ENCODE measurements around the gene SPAG16. TPM values are rescaled to one million over a fixed set of nuclear protein-coding genes. Genes with fewer than 3 reads are reported as not detected.
"Not testable (repeated sequence)": the region's sequence is repeated elsewhere in the genome, so short reads cannot be mapped to it uniquely, and the experiment has no call there.

SPAG16 gene
- polyA plus RNA-seq, 1 donor, result 53.7 TPM

GRCh38 chr2:213958086-213958485, 673.8 kb downstream of the SPAG16 start:
- Histone ChIP-seq H3K27ac (ENCODE audit: low read length) (no peak overlapping the region), H3K9me3 (ENCODE audit: control insufficient read depth, low read depth, low read length) (peaks cover 6% of the 10 kb centered on the region), H3K27me3 (ENCODE audit: control insufficient read depth, insufficient read depth, low read length) (no peaks in the 10 kb centered on the region), H3K36me3 (ENCODE audit: control insufficient read depth, insufficient read depth, low read length) (no peaks in the 10 kb centered on the region), H3K4me3 (ENCODE audit: low read length) (no peak overlapping the region), H3K4me1 (ENCODE audit: control insufficient read depth, insufficient read depth, low read length) (no peaks in the 10 kb centered on the region)
- no CpG with 5 or more reads among the region's 2 CpGs for WGBS (ENCODE audit: insufficient coverage, low lambda C conversion rate)
- no peak for DNase-seq

GRCh38 chr2:213959589-213959988, 675.3 kb downstream of the SPAG16 start:
- Histone ChIP-seq H3K9me3 (ENCODE audit: control insufficient read depth, low read depth, low read length) (peaks cover 6% of the 10 kb centered on the region), H3K36me3 (ENCODE audit: control insufficient read depth, insufficient read depth, low read length) (no peaks in the 10 kb centered on the region), H3K4me3 (ENCODE audit: low read length) (no peak overlapping the region), H3K4me1 (ENCODE audit: control insufficient read depth, insufficient read depth, low read length) (no peaks in the 10 kb centered on the region), H3K27ac (ENCODE audit: low read length) (no peak overlapping the region), H3K27me3 (ENCODE audit: control insufficient read depth, insufficient read depth, low read length) (no peaks in the 10 kb centered on the region)
- WGBS (ENCODE audit: insufficient coverage, low lambda C conversion rate), result no CpG with 5 or more reads among the region's 1 CpG
- DNase-seq, result no peak

- no peaks in the 10 kb centered on the region for H3K27me3 ChIP-seq (ENCODE audit: control insufficient read depth, insufficient read depth, low read length)
- no peak overlapping the region for H3K4me3 ChIP-seq (ENCODE audit: low read length)
- no peaks in the 10 kb centered on the region for H3K36me3 ChIP-seq (ENCODE audit: control insufficient read depth, insufficient read depth, low read length)
- no peak for DNase-seq
- no peak overlapping the region for H3K27ac ChIP-seq (ENCODE audit: low read length)
- H3K4me1 ChIP-seq (ENCODE audit: control insufficient read depth, insufficient read depth, low read length), result no peaks in the 10 kb centered on the region
- no peaks in the 10 kb centered on the region for H3K9me3 ChIP-seq (ENCODE audit: control insufficient read depth, low read depth, low read length)
These were observed 687.3 kb downstream of the SPAG16 start for GRCh38 chr2:213971536-213971935.

GRCh38 chr2:213980883-213981282, 696.6 kb downstream of the SPAG16 start:
- H3K36me3 ChIP-seq (ENCODE audit: control insufficient read depth, insufficient read depth, low read length), result no peaks in the 10 kb centered on the region
- DNase-seq, result no peak
- H3K27me3 ChIP-seq (ENCODE audit: control insufficient read depth, insufficient read depth, low read length), result no peaks in the 10 kb centered on the region
- H3K4me1 ChIP-seq (ENCODE audit: control insufficient read depth, insufficient read depth, low read length), result no peaks in the 10 kb centered on the region
- no peak overlapping the region for H3K27ac ChIP-seq (ENCODE audit: low read length)
- no peak overlapping the region for H3K4me3 ChIP-seq (ENCODE audit: low read length)
- no peaks in the 10 kb centered on the region for H3K9me3 ChIP-seq (ENCODE audit: control insufficient read depth, low read depth, low read length)
- WGBS (ENCODE audit: insufficient coverage, low lambda C conversion rate), result no CpG with 5 or more reads among the region's 3 CpGs

GRCh38 chr2:213989207-213989606, 704.9 kb downstream of the SPAG16 start:
- WGBS (ENCODE audit: insufficient coverage, low lambda C conversion rate), result 89% methylated on average over 3 of the region's 3 CpGs
- DNase-seq, result no peak
- Histone ChIP-seq H3K9me3 (ENCODE audit: control insufficient read depth, low read depth, low read length) (no peaks in the 10 kb centered on the region), H3K27me3 (ENCODE audit: control insufficient read depth, insufficient read depth, low read length) (no peaks in the 10 kb centered on the region), H3K4me3 (ENCODE audit: low read length) (no peak overlapping the region), H3K27ac (ENCODE audit: low read length) (no peak overlapping the region), H3K4me1 (ENCODE audit: control insufficient read depth, insufficient read depth, low read length) (no peaks in the 10 kb centered on the region), H3K36me3 (ENCODE audit: control insufficient read depth, insufficient read depth, low read length) (no peaks in the 10 kb centered on the region)

- Histone ChIP-seq H3K4me1 (ENCODE audit: control insufficient read depth, insufficient read depth, low read length) (no peaks in the 10 kb centered on the region), H3K9me3 (ENCODE audit: control insufficient read depth, low read depth, low read length) (no peaks in the 10 kb centered on the region), H3K4me3 (ENCODE audit: low read length) (no peak overlapping the region), H3K27me3 (ENCODE audit: control insufficient read depth, insufficient read depth, low read length) (no peaks in the 10 kb centered on the region), H3K36me3 (ENCODE audit: control insufficient read depth, insufficient read depth, low read length) (no peaks in the 10 kb centered on the region), H3K27ac (ENCODE audit: low read length) (no peak overlapping the region)
- DNase-seq, result no peak
- WGBS (ENCODE audit: insufficient coverage, low lambda C conversion rate), result 100% methylated on average over 2 of the region's 5 CpGs
These were observed 707.3 kb downstream of the SPAG16 start for GRCh38 chr2:213991453-213992108.

GRCh38 chr2:213995400-213996105, 711.3 kb downstream of the SPAG16 start:
- Histone ChIP-seq H3K4me3 (ENCODE audit: low read length) (no peak overlapping the region), H3K36me3 (ENCODE audit: control insufficient read depth, insufficient read depth, low read length) (no peaks in the 10 kb centered on the region), H3K4me1 (ENCODE audit: control insufficient read depth, insufficient read depth, low read length) (no peaks in the 10 kb centered on the region), H3K27me3 (ENCODE audit: control insufficient read depth, insufficient read depth, low read length) (no peaks in the 10 kb centered on the region), H3K27ac (ENCODE audit: low read length) (no peak overlapping the region), H3K9me3 (ENCODE audit: control insufficient read depth, low read depth, low read length) (no peaks in the 10 kb centered on the region)
- WGBS (ENCODE audit: insufficient coverage, low lambda C conversion rate), result no CpG with 5 or more reads among the region's 1 CpG
- DNase-seq, result no peak

GRCh38 chr2:213998976-213999375, 714.7 kb downstream of the SPAG16 start:
- not testable (repeated sequence) for DNase-seq; H3K27me3 ChIP-seq (ENCODE audit: control insufficient read depth, insufficient read depth, low read length); H3K36me3 ChIP-seq (ENCODE audit: control insufficient read depth, insufficient read depth, low read length); H3K9me3 ChIP-seq (ENCODE audit: control insufficient read depth, low read depth, low read length); H3K4me1 ChIP-seq (ENCODE audit: control insufficient read depth, insufficient read depth, low read length); H3K4me3 ChIP-seq (ENCODE audit: low read length); H3K27ac ChIP-seq (ENCODE audit: low read length)
- WGBS (ENCODE audit: insufficient coverage, low lambda C conversion rate), result no CpG with 5 or more reads among the region's 3 CpGs

GRCh38 chr2:214004463-214004862, 720.2 kb downstream of the SPAG16 start:
- WGBS (ENCODE audit: insufficient coverage, low lambda C conversion rate), result 75% methylated on average over 2 of the region's 6 CpGs
- H3K27ac ChIP-seq (ENCODE audit: low read length), result no peak overlapping the region

GRCh38 chr2:214005337-214005736, 721.1 kb downstream of the SPAG16 start:
- peaks cover 3% of the 10 kb centered on the region for H3K9me3 ChIP-seq (ENCODE audit: control insufficient read depth, low read depth, low read length)
- H3K4me3 ChIP-seq (ENCODE audit: low read length), result no peak overlapping the region
- 87% methylated on average over 3 of the region's 5 CpGs for WGBS (ENCODE audit: insufficient coverage, low lambda C conversion rate)
- H3K36me3 ChIP-seq (ENCODE audit: control insufficient read depth, insufficient read depth, low read length), result no peaks in the 10 kb centered on the region
- no peak for DNase-seq
- H3K4me1 ChIP-seq (ENCODE audit: control insufficient read depth, insufficient read depth, low read length), result no peaks in the 10 kb centered on the region
- H3K27ac ChIP-seq (ENCODE audit: low read length), result no peak overlapping the region
- no peaks in the 10 kb centered on the region for H3K27me3 ChIP-seq (ENCODE audit: control insufficient read depth, insufficient read depth, low read length)

More at GRCh38 chr2:214004463-214004862, 720.2 kb downstream of the SPAG16 start:
- no peaks in the 10 kb centered on the region for H3K4me1 ChIP-seq (ENCODE audit: control insufficient read depth, insufficient read depth, low read length)
- no peaks in the 10 kb centered on the region for H3K27me3 ChIP-seq (ENCODE audit: control insufficient read depth, insufficient read depth, low read length)
- H3K9me3 ChIP-seq (ENCODE audit: control insufficient read depth, low read depth, low read length), result peaks cover 3% of the 10 kb centered on the region
- H3K36me3 ChIP-seq (ENCODE audit: control insufficient read depth, insufficient read depth, low read length), result no peaks in the 10 kb centered on the region
- no peak for DNase-seq
- H3K4me3 ChIP-seq (ENCODE audit: low read length), result no peak overlapping the region

- H3K4me3 ChIP-seq (ENCODE audit: low read length), result no peak overlapping the region
- no peaks in the 10 kb centered on the region for H3K36me3 ChIP-seq (ENCODE audit: control insufficient read depth, insufficient read depth, low read length)
- H3K27me3 ChIP-seq (ENCODE audit: control insufficient read depth, insufficient read depth, low read length), result no peaks in the 10 kb centered on the region
- peaks cover 3% of the 10 kb centered on the region for H3K9me3 ChIP-seq (ENCODE audit: control insufficient read depth, low read depth, low read length)
- WGBS (ENCODE audit: insufficient coverage, low lambda C conversion rate), result no CpG with 5 or more reads among the region's 2 CpGs
- no peak for DNase-seq
- no peak overlapping the region for H3K27ac ChIP-seq (ENCODE audit: low read length)
- H3K4me1 ChIP-seq (ENCODE audit: control insufficient read depth, insufficient read depth, low read length), result no peaks in the 10 kb centered on the region
These were observed 722.3 kb downstream of the SPAG16 start for GRCh38 chr2:214006601-214007000.

Measured in large intestine (tissue), 3 donors.